GM13977 (cell line): ENCODE results near the gene ADCY1.

ENCODE experiments used
- DNase-seq: peaks from one replicate; pipeline ENCODE4 v3.0.0; 2012; ENCODE audit warnings: low spot score
- in situ Hi-C: fragments of 300-500 bp; cut with MboI; formaldehyde crosslinking; loops from one replicate; pipeline ENCODE4 v1.12.0; 2022; ENCODE audit warnings: low sequenced_read_pairs, low pct_unique_long_range_greater_than_20kb, mixed read lengths, inconsistent platforms; ENCODE audit not compliant: unreplicated experiment
- TF ChIP-seq, protein P1 (sequence below): IDR thresholded peaks from 2 replicates; pipeline ENCODE4 v1.5.1; 2012; ENCODE audit warnings: mild to moderate bottlenecking, control low read depth; ENCODE audit not compliant: insufficient read depth; ENCODE audit errors: extremely low read depth, missing control alignments

ADCY1 gene

GRCh38 chr7:45663965-45664633 lies 89.9 kb downstream of the ADCY1 start:
- DNase-seq, result no peak
- in situ Hi-C loops, result loop anchor here (25.0 kb wide), 1 partner anchor 198 kb away; the partner anchor contains the start of gene CCDC201
- TF ChIP-seq, protein P1, sequence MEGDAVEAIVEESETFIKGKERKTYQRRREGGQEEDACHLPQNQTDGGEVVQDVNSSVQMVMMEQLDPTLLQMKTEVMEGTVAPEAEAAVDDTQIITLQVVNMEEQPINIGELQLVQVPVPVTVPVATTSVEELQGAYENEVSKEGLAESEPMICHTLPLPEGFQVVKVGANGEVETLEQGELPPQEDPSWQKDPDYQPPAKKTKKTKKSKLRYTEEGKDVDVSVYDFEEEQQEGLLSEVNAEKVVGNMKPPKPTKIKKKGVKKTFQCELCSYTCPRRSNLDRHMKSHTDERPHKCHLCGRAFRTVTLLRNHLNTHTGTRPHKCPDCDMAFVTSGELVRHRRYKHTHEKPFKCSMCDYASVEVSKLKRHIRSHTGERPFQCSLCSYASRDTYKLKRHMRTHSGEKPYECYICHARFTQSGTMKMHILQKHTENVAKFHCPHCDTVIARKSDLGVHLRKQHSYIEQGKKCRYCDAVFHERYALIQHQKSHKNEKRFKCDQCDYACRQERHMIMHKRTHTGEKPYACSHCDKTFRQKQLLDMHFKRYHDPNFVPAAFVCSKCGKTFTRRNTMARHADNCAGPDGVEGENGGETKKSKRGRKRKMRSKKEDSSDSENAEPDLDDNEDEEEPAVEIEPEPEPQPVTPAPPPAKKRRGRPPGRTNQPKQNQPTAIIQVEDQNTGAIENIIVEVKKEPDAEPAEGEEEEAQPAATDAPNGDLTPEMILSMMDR, result no peak

DNA sequence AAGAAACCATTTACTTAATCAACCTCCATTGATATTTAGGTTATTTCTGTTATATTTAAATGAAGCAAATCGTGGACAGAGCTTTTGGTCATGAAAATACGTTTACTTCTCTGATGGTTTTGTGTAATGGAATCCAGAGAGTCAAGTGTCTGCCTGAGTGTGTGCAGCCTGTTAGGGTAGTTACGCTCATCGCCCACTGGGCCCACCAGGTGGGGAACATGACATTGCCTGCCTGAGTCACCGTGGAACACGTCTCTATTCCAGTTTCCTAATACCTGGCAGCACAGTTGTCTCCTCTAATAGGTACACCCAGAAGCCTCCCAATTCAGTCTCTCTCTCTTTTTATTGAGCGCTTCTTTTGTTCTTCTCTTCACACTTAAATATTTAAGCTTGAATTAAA lies 91.0 kb downstream of the ADCY1 start:
- no peak for DNase-seq
- TF ChIP-seq, protein P1, result no peak
- in situ Hi-C loops, result loop anchor here (25.0 kb wide), 1 partner anchor 197 kb away; the partner anchor contains the start of gene CCDC201

- in situ Hi-C loops, result loop anchor here (25.0 kb wide), 1 partner anchor 192 kb away; the partner anchor contains the start of gene CCDC201
- no peak for DNase-seq
- TF ChIP-seq, protein P1, result no peak
Observed at GRCh38 chr7:45670227-45670626, 96.1 kb downstream of the ADCY1 start.

GRCh38 chr7:45670717-45671116 lies 96.5 kb downstream of the ADCY1 start:
- TF ChIP-seq, protein P1, result no peak
- no peak for DNase-seq
- in situ Hi-C loops, result loop anchor here (25.0 kb wide), 1 partner anchor 192 kb away; the partner anchor contains the start of gene CCDC201

- no peak for DNase-seq
- TF ChIP-seq, protein P1, result no peak
- in situ Hi-C loops, result no loop called here
Observed at GRCh38 chr7:45677311-45677900, 103.2 kb downstream of the ADCY1 start.

GRCh38 chr7:45679516-45679915 lies 105.3 kb downstream of the ADCY1 start:
- in situ Hi-C loops, result no loop called here
- no peak for DNase-seq
- TF ChIP-seq, protein P1, result no peak
